Retinal pigment epithelial cell (primary cell): ENCODE data around the gene DNAH17.

Experiments used
- DNase-seq: peaks from one replicate; pipeline ENCODE4 v3.0.0-alpha.2; 2010; ENCODE audit warnings: low read depth
- H3K4me3 ChIP-seq: 2 replicates; pipeline ENCODE4 v1.5.1; 2011; ENCODE audit warnings: mild to moderate bottlenecking, low read length, control low read depth, moderate library complexity
- TF ChIP-seq, protein P1 (sequence below): conservative IDR thresholded peaks from 2 replicates; pipeline ENCODE4 v1.5.1; 2011; ENCODE audit warnings: low read depth, low read length, control low read depth, inconsistent platforms

Gene DNAH17

DNA sequence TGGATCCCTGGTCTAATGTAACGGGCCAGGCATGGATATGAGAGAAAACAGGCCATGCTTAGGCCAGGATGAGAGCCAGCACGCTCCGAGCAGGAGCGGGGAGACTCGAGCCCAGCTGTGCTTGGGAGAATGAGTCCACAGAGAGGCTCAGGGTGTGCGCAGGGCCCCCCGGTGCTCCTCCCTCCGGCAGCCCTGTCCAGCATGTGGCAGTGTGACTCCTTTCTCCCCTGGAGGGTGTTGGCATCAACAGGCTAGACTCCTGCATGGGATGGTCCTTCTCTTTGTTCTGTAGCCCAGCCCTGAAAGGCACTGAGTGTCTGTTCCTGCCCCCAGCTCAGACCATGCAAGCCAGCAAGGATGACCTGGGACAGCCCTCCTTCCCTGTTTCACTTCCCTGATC lies 175.3 kb downstream of the DNAH17 start:
- TF ChIP-seq, protein P1, sequence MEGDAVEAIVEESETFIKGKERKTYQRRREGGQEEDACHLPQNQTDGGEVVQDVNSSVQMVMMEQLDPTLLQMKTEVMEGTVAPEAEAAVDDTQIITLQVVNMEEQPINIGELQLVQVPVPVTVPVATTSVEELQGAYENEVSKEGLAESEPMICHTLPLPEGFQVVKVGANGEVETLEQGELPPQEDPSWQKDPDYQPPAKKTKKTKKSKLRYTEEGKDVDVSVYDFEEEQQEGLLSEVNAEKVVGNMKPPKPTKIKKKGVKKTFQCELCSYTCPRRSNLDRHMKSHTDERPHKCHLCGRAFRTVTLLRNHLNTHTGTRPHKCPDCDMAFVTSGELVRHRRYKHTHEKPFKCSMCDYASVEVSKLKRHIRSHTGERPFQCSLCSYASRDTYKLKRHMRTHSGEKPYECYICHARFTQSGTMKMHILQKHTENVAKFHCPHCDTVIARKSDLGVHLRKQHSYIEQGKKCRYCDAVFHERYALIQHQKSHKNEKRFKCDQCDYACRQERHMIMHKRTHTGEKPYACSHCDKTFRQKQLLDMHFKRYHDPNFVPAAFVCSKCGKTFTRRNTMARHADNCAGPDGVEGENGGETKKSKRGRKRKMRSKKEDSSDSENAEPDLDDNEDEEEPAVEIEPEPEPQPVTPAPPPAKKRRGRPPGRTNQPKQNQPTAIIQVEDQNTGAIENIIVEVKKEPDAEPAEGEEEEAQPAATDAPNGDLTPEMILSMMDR, result no peak
- DNase-seq, result no peak
- no peak overlapping the region for H3K4me3 ChIP-seq

GRCh38 chr17:78401246-78401645 lies 175.9 kb downstream of the DNAH17 start:
- DNase-seq, result no peak
- H3K4me3 ChIP-seq, result no peak overlapping the region
- TF ChIP-seq, protein P1, result no peak

- TF ChIP-seq, protein P1, result no peak
Observed at GRCh38 chr17:78400581-78401240, 176.5 kb downstream of the DNAH17 start.

GRCh38 chr17:78399693-78400144 lies 177.5 kb downstream of the DNAH17 start:
- H3K4me3 ChIP-seq, result no peak overlapping the region
- no peak for DNase-seq
- TF ChIP-seq, protein P1, result no peak

More at GRCh38 chr17:78400581-78401240, 176.5 kb downstream of the DNAH17 start:
- DNase-seq, result no peak
- H3K4me3 ChIP-seq, result no peak overlapping the region

GRCh38 chr17:78399028-78399692 lies 178.0 kb downstream of the DNAH17 start:
- DNase-seq, result no peak
- no peak overlapping the region for H3K4me3 ChIP-seq
- TF ChIP-seq, protein P1, result no peak

DNA sequence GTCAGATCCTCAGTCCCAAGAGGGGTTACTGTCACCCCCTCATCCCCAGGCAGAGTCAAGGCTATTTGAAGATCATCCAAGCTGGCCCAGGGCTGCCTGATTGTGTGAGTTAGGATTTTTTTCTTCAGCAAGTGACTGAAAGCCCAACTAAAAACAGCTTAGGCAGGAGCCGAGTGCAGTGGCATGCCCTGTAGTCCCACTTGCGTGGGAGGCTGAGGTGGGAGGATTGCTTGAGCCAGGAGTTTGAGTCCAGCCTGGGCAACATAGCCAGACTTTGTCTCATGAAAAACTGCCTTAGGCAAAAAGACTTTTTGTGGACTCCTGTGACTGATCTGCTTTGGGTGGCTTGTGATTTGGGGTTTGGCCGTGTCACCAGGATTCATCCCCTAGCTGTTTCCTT lies 178.8 kb downstream of the DNAH17 start:
- TF ChIP-seq, protein P1, result no peak
- no peak for DNase-seq
- no peak overlapping the region for H3K4me3 ChIP-seq

DNA sequence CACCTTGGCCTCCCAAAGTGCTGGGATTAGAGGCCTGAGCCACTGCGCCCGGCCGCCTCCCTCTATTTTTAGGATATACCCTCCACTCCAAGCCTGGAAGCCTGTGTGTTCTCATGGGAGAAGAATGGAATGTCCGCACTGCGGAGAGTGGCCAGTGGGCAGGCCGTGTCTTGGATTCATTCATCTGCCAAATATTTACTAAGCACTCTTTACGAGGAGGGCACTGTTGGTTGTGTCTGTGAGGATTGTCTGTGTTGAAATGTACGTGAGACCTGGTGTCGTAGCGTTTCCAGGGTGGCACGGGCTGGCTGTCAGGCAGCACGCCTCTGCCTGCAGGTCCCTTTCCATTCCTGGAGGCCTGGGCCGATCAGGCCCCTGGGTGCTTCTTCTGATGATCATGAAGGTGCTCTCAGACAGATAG lies 179.5 kb downstream of the DNAH17 start:
- TF ChIP-seq, protein P1, result no peak

More for the DNA sequence above, 179.5 kb downstream of the DNAH17 start:
- DNase-seq, result no peak
- H3K4me3 ChIP-seq, result no peak overlapping the region
